ENCODE data around the gene APOBEC2. TPM values are rescaled to one million over a fixed set of nuclear protein-coding genes. Genes with fewer than 3 reads are reported as not detected.

APOBEC2 gene
- total and polyA plus RNA-seq, 9 of the 15 experiments (the other 6 are each of a cell fraction or from before 2014, with no cell fraction given) = 0.25 to 1.6 TPM; not detected in 7

DNA sequence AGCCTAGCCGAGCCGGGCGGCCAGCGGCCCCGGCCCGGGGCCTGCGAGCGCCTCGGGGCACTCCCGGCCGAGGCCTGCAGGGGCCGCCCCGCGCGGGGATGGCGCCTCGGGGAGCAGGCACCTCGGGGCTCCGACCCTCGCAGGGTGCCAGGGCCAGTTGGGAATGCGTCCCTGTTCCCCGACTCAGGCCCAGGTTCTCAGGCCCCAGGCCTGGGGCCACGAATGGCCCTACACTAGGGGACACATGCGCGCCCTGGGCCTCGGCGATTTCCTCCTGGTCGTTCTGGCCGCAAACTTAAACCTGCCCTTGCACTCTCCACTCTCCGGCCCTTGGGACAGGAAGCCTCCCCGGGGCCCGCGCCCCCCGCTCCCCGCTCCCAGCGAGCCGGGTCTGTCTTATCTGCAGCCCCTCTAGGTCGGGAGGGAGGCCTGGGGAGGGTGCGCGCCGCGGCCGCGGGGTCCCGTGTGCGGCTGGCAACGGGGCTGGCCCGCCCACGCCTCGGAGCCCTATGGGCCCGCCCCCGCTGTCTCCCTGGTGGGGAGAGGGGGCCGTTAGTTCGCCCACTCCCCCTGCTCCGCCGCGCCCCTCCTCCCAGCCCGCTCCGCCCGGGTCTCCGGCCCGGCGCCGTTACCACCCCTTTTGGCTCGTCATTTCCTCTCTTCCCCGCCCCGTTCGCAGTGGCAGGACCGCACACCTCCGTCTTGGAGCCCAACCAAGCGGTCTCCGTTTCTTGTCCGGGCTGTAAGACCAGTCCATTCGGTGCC, 20.4 kb downstream of the APOBEC2 start (continued):
- TF ChIP-seq E2F8 (IDR thresholded peaks at IDR 0.05; ENCODE audit: low read depth, partially characterized antibody) = no peak
- TF ChIP-seq FOXP1 (CRISPR knock-in tag; IDR thresholded peaks at IDR 0.05) = peak; percentile 33; the same call in 1 of the 2 replicates
- TF ChIP-seq JUN (IDR thresholded peaks at IDR 0.05; ENCODE audit: borderline replicate concordance, low read depth, low read length) = no peak; the same call in 1 of the 2 replicates
- TF ChIP-seq JUN (CRISPR knock-in tag; IDR thresholded peaks at IDR 0.05; ENCODE audit: borderline replicate concordance) = no peak
- TF ChIP-seq NFYB (IDR thresholded peaks at IDR 0.05; ENCODE audit: extremely low read depth, insufficient read length) = no peak
- no peak for TF ChIP-seq ESRRA (IDR thresholded peaks at IDR 0.05; ENCODE audit: borderline replicate concordance, low read depth)
- TF ChIP-seq U2AF1 (optimal IDR thresholded peaks at IDR 0.05; ENCODE audit: low read depth, low read length) = peak; percentile 67
- TF ChIP-seq RFX5 (IDR thresholded peaks at IDR 0.05; ENCODE audit: low read depth, low read length) = no peak
- TF ChIP-seq CTCFL (IDR thresholded peaks at IDR 0.05; ENCODE audit: borderline replicate concordance, insufficient read depth, low read depth, low read length, poor library complexity, severe bottlenecking) = peak; percentile 1
- TF ChIP-seq ZEB2 (IDR thresholded peaks at IDR 0.05) = no peak
- peak; percentile 77 for TF ChIP-seq ZBTB9 (CRISPR knock-in tag; IDR thresholded peaks at IDR 0.05)
- TF ChIP-seq ZNF436 (CRISPR knock-in tag; IDR thresholded peaks at IDR 0.05) = 0 out of 2 replicates have a peak, but pooled peaks have one; percentile 27
- TF ChIP-seq, protein P1, sequence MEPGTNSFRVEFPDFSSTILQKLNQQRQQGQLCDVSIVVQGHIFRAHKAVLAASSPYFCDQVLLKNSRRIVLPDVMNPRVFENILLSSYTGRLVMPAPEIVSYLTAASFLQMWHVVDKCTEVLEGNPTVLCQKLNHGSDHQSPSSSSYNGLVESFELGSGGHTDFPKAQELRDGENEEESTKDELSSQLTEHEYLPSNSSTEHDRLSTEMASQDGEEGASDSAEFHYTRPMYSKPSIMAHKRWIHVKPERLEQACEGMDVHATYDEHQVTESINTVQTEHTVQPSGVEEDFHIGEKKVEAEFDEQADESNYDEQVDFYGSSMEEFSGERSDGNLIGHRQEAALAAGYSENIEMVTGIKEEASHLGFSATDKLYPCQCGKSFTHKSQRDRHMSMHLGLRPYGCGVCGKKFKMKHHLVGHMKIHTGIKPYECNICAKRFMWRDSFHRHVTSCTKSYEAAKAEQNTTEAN (CRISPR knock-in tag; IDR thresholded peaks at IDR 0.05) = no peak
- 0 out of 2 replicates have a peak, but pooled peaks have one; percentile 73 for TF ChIP-seq TARDBP (IDR thresholded peaks at IDR 0.05)
- no peak for TF ChIP-seq FOXP4 (CRISPR knock-in tag; IDR thresholded peaks at IDR 0.05; ENCODE audit: borderline replicate concordance)
- no peak for TF ChIP-seq HNRNPK (IDR thresholded peaks at IDR 0.05; ENCODE audit: low read depth, low read length, poor library complexity, severe bottlenecking)

All from K562 (cell line).